OCI-LY1 (cell line): ENCODE data around the gene CNPY4.

ENCODE experiments used
- EZH2 ChIP-seq: fragments of 200-600 bp; sonication (generic), shearing (Covaris generic); IDR thresholded peaks from 2 replicates; pipeline ENCODE4 v1.8.0; 2017; ENCODE audit warnings: borderline replicate concordance, mixed run types, mild to moderate bottlenecking, antibody characterized with exemption, low read length, moderate library complexity, mixed read lengths
- TF ChIP-seq, protein P1 (sequence below): fragments of 200-600 bp; sonication (generic), shearing (Covaris generic); IDR thresholded peaks from 2 replicates; pipeline ENCODE4 v1.5.1; 2017; ENCODE audit warnings: mild to moderate bottlenecking, antibody characterized with exemption, low read length, moderate library complexity, mixed read lengths

DNA sequence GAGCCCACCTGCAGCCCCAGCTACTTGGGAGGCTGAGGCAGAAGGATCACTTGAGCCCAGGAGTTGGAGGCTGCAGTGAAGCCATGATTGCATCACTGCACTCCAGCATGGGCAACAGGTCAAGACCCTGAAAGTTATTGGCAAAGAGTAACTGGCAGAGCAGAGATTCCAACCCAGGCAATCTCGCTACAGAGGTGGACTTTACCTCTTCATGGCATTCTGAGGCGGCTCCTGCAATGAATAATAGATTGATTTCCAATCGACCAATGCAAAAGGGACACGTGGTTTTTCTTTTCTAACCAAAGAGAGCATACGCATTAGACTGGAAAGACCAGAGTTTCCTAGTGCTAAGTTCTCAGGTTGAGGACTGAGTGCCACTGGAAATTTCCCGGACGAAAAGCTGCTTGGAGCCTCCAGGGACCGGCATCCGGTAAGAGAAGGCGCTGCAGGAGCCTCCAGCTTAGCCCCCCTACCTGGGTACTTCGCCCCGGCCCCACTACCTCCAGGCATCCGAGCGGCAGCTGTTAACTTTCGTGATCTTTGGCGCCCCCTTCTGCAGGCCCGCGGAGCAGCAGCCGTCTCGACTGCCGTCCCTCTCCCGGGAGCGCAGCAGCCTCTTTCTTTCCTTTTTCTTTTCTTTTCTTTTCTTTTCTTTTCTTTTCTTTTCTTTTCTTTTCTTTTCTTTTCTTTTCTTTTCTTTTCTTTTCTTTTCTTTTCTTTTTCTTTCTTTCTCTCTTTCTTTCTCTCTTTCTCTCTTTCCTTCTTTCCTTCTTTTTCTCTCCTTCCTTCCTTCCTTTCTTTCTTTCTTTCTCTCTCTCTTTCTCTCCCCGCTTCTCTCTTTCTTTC is 11.4 kb downstream of the CNPY4 start:
- TF ChIP-seq, protein P1, sequence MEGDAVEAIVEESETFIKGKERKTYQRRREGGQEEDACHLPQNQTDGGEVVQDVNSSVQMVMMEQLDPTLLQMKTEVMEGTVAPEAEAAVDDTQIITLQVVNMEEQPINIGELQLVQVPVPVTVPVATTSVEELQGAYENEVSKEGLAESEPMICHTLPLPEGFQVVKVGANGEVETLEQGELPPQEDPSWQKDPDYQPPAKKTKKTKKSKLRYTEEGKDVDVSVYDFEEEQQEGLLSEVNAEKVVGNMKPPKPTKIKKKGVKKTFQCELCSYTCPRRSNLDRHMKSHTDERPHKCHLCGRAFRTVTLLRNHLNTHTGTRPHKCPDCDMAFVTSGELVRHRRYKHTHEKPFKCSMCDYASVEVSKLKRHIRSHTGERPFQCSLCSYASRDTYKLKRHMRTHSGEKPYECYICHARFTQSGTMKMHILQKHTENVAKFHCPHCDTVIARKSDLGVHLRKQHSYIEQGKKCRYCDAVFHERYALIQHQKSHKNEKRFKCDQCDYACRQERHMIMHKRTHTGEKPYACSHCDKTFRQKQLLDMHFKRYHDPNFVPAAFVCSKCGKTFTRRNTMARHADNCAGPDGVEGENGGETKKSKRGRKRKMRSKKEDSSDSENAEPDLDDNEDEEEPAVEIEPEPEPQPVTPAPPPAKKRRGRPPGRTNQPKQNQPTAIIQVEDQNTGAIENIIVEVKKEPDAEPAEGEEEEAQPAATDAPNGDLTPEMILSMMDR, result peak; percentile 85
- TF ChIP-seq EZH2, result no peak
